ENCODE data around the gene SLC66A3. TPM values are rescaled to one million over a fixed set of nuclear protein-coding genes. Genes with fewer than 3 reads are reported as not detected.

The SLC66A3 gene
- 3.6 TPM for polyA plus RNA-seq (2012; ENCODE audit: low read depth, missing spikeins)

DNA sequence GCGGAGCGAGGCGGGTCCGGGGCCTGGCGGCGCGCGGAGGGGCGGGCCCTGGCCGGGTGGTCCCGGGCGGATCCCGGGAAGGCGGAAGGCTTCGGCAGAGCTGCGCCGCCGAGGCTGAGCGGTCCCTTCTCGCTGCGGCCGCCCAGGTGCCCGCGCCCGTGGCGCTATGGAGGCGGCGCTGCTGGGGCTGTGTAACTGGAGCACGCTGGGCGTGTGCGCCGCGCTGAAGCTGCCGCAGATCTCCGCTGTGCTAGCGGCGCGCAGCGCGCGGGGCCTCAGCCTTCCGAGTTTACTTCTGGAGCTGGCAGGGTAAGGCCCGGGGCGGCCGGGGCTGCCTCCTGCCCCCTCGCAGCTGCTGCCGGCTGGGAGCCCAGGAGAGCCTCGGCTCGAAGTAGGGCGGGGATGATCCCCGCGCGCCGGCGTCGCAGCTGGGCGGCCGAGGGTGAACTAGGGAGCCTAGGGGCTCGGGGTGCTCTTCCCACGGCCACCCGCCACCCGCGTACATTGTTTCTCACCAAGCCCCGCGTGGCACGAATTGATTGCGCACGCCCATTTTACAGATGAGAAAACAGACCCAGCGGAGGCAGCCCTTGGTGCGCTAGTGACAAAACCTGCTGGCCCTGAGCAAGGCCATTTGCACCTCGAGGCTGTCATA lies at the start of gene SLC66A3:
SLC66A3 (plus strand) TSS at position 87 of the 655 bp plus-strand sequence; CDS start at position 167, 80 bp downstream.
- 0 out of 2 replicates have a peak, but pooled peaks have one; percentile 35 for TF ChIP-seq TAF1 (IDR thresholded peaks at IDR 0.05; ENCODE audit: low read depth, low read length)
- TF ChIP-seq PAX5 (IDR thresholded peaks at IDR 0.05; ENCODE audit: insufficient read depth, low read length, severe bottlenecking) = no peak
- FAIRE-seq (peak; percentile 91), DNase-seq (ENCODE audit: insufficient read length, low spot score) (no peak)

DNA sequence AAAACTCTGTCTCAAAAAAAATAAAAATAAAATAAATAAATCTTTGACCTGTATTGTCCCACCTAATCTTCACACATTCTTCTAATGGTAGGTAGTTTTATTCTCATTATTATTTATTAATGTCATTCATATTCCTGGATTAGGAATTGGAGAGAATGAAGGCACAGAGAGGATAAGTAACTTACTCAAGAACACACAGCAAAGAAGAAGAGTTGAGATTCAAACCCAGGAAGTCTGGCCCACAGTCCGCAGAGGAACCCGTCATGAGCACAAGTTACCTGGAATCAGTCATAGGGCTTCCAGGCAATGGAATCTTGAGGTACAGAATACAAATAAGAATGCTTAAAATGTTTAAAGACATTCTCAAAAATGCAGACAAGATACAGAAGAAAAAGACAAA lies 46.3 kb upstream of the SLC66A3 start:
- DNase-seq (ENCODE audit: insufficient read length, low spot score) (no peak), FAIRE-seq (no peak)
- no peak for TF ChIP-seq POLR2A (IDR thresholded peaks at IDR 0.05; ENCODE audit: low read depth, low read length)
- TF ChIP-seq PAX5 (IDR thresholded peaks at IDR 0.05; ENCODE audit: insufficient read depth, low read length, severe bottlenecking) = no peak
- TF ChIP-seq POLR2AphosphoS5 (IDR thresholded peaks at IDR 0.05; ENCODE audit: low read depth, low read length) = no peak

- TF ChIP-seq SPI1 (IDR thresholded peaks at IDR 0.05; ENCODE audit: low read depth, low read length) (no peak), POLR2AphosphoS5 (IDR thresholded peaks at IDR 0.05; ENCODE audit: low read depth, low read length) (no peak), POU2F2 (IDR thresholded peaks at IDR 0.05; ENCODE audit: low read depth, low read length) (no peak), PAX5 (IDR thresholded peaks at IDR 0.05; ENCODE audit: insufficient read depth, low read length, severe bottlenecking) (no peak), TAF1 (IDR thresholded peaks at IDR 0.05; ENCODE audit: low read depth, low read length) (no peak), POLR2A (IDR thresholded peaks at IDR 0.05; ENCODE audit: low read depth, low read length) (no peak)
- FAIRE-seq (no peak), DNase-seq (ENCODE audit: insufficient read length, low spot score) (no peak)
Observed at GRCh38 chr2:11112870-11113428, 42.3 kb upstream of the SLC66A3 start.

GRCh38 chr2:11117776-11118175 lies 37.5 kb upstream of the SLC66A3 start:
- FAIRE-seq = no peak
- DNase-seq (ENCODE audit: insufficient read length, low spot score) = no peak
- TF ChIP-seq SPI1 (IDR thresholded peaks at IDR 0.05; ENCODE audit: low read depth, low read length) (no peak), TAF1 (IDR thresholded peaks at IDR 0.05; ENCODE audit: low read depth, low read length) (no peak), POU2F2 (IDR thresholded peaks at IDR 0.05; ENCODE audit: low read depth, low read length) (no peak), PAX5 (IDR thresholded peaks at IDR 0.05; ENCODE audit: insufficient read depth, low read length, severe bottlenecking) (no peak), POLR2AphosphoS5 (IDR thresholded peaks at IDR 0.05; ENCODE audit: low read depth, low read length) (no peak), POLR2A (IDR thresholded peaks at IDR 0.05; ENCODE audit: low read depth, low read length) (no peak)

- no peak for FAIRE-seq
Observed at GRCh38 chr2:11118761-11119160, 36.5 kb upstream of the SLC66A3 start.

DNA sequence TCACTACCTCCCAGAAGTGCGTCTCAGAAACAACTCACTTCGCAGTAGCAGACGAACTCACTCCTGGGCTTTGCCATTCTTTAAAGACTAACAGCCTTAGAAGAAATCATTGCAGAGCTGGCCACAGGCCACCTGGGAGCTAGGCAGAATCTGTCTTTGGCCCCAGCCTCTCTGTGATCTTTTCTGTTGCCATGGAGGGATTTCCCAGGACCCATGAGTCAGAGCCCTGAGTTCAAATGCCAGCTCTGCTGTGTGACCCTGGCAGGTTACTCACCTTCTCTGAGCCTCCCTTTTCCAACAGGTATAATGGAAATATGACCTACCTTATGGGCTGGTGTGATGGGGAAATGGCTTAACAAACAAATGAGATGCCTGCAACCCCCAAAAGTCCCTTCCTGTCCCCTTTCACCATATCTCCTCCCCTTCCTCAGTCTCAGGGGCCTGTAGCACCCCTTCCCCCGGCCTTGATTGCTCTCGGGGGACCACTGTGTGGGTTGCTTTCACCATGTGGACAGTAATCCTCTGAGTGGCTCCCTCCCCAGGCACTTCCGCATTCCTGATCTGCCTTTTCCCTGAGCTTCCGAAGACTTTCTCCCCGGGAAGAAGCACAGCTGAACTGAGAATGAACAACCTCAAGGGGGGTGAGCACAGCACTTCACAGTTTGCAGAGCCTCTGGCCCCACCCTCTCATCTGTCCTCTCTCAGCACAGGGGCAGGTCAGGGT lies 34.0 kb upstream of the SLC66A3 start:
- no peak for DNase-seq (ENCODE audit: insufficient read length, low spot score)
- TF ChIP-seq TAF1 (IDR thresholded peaks at IDR 0.05; ENCODE audit: low read depth, low read length) (no peak), POLR2A (IDR thresholded peaks at IDR 0.05; ENCODE audit: low read depth, low read length) (no peak), PAX5 (IDR thresholded peaks at IDR 0.05; ENCODE audit: insufficient read depth, low read length, severe bottlenecking) (no peak), POLR2AphosphoS5 (IDR thresholded peaks at IDR 0.05; ENCODE audit: low read depth, low read length) (no peak), POU2F2 (IDR thresholded peaks at IDR 0.05; ENCODE audit: low read depth, low read length) (no peak), SPI1 (IDR thresholded peaks at IDR 0.05; ENCODE audit: low read depth, low read length) (no peak)
- FAIRE-seq = no peak

More at GRCh38 chr2:11118761-11119160, 36.5 kb upstream of the SLC66A3 start:
- TF ChIP-seq POLR2A (IDR thresholded peaks at IDR 0.05; ENCODE audit: low read depth, low read length) (no peak), TAF1 (IDR thresholded peaks at IDR 0.05; ENCODE audit: low read depth, low read length) (no peak), SPI1 (IDR thresholded peaks at IDR 0.05; ENCODE audit: low read depth, low read length) (no peak), POLR2AphosphoS5 (IDR thresholded peaks at IDR 0.05; ENCODE audit: low read depth, low read length) (no peak), POU2F2 (IDR thresholded peaks at IDR 0.05; ENCODE audit: low read depth, low read length) (no peak), PAX5 (IDR thresholded peaks at IDR 0.05; ENCODE audit: insufficient read depth, low read length, severe bottlenecking) (no peak)
- DNase-seq (ENCODE audit: insufficient read length, low spot score) = no peak

- DNase-seq (ENCODE audit: insufficient read length, low spot score) (no peak), FAIRE-seq (no peak)
- TF ChIP-seq SPI1 (IDR thresholded peaks at IDR 0.05; ENCODE audit: low read depth, low read length) (no peak), POLR2AphosphoS5 (IDR thresholded peaks at IDR 0.05; ENCODE audit: low read depth, low read length) (no peak), POLR2A (IDR thresholded peaks at IDR 0.05; ENCODE audit: low read depth, low read length) (no peak), POU2F2 (IDR thresholded peaks at IDR 0.05; ENCODE audit: low read depth, low read length) (no peak), TAF1 (IDR thresholded peaks at IDR 0.05; ENCODE audit: low read depth, low read length) (no peak), PAX5 (IDR thresholded peaks at IDR 0.05; ENCODE audit: insufficient read depth, low read length, severe bottlenecking) (no peak)
Observed at GRCh38 chr2:11121823-11122155, 33.5 kb upstream of the SLC66A3 start.

GRCh38 chr2:11122380-11122779 lies 32.9 kb upstream of the SLC66A3 start:
- FAIRE-seq = no peak
- DNase-seq (ENCODE audit: insufficient read length, low spot score) = no peak
- TF ChIP-seq PAX5 (IDR thresholded peaks at IDR 0.05; ENCODE audit: insufficient read depth, low read length, severe bottlenecking) = no peak
- no peak for TF ChIP-seq SPI1 (IDR thresholded peaks at IDR 0.05; ENCODE audit: low read depth, low read length)
- no peak for TF ChIP-seq POU2F2 (IDR thresholded peaks at IDR 0.05; ENCODE audit: low read depth, low read length)
- TF ChIP-seq POLR2AphosphoS5 (IDR thresholded peaks at IDR 0.05; ENCODE audit: low read depth, low read length) = no peak
- TF ChIP-seq POLR2A (IDR thresholded peaks at IDR 0.05; ENCODE audit: low read depth, low read length) = no peak
- no peak for TF ChIP-seq TAF1 (IDR thresholded peaks at IDR 0.05; ENCODE audit: low read depth, low read length)

DNA sequence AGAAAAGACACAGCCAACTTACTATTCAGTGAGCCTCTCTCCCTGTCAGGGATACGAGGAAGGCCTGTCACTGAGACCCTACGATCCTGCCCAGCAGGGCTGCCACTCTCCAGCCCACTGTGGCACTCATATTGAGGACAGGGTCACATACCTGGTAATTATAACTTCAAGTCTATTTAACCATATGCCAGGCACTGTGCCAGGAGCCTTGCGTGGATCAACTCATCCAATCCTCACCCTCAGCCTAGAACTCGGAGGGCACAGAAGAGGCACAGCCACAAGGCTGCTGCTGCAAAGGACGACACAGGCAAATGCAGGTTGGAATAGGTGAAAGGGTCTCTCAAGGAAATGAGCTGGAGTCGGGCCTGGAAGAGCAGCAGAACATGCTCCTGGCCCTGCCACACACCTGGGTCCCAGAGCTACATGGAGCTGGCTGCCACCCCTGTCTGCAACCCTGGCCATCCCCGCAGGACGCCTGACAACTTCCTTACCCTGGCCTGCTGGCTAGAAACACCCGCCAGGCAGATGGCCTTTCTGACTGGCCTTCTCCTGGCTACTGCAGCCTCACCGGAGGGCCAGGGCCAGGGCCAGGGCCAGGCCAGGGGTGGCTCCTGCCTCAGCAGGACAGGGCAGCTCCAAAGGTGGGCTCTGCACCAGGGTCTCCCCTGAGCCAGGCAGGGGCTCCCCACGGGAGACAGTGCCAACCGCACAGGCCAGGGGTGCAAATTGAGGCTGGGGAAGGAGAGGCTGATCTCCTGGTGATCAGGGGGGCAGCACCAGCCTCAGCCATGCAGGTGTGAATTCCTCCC lies 32.1 kb upstream of the SLC66A3 start:
- FAIRE-seq (no peak), DNase-seq (ENCODE audit: insufficient read length, low spot score) (no peak)
- TF ChIP-seq POU2F2 (IDR thresholded peaks at IDR 0.05; ENCODE audit: low read depth, low read length) (no peak), POLR2AphosphoS5 (IDR thresholded peaks at IDR 0.05; ENCODE audit: low read depth, low read length) (no peak), PAX5 (IDR thresholded peaks at IDR 0.05; ENCODE audit: insufficient read depth, low read length, severe bottlenecking) (no peak), TAF1 (IDR thresholded peaks at IDR 0.05; ENCODE audit: low read depth, low read length) (no peak), POLR2A (IDR thresholded peaks at IDR 0.05; ENCODE audit: low read depth, low read length) (no peak), SPI1 (IDR thresholded peaks at IDR 0.05; ENCODE audit: low read depth, low read length) (no peak)
